GM12892 (cell line): Measurements from ENCODE around the gene HES5.

ENCODE experiments used
- POLR2A ChIP-seq: IDR thresholded peaks from 2 replicates; pipeline ENCODE4 v1.6.1; 2011; ENCODE audit warnings: low read depth, low read length, control low read depth
- POLR2AphosphoS5 ChIP-seq: IDR thresholded peaks from 2 replicates; pipeline ENCODE4 v1.6.1; 2011; ENCODE audit warnings: low read depth, low read length, control low read depth

DNA sequence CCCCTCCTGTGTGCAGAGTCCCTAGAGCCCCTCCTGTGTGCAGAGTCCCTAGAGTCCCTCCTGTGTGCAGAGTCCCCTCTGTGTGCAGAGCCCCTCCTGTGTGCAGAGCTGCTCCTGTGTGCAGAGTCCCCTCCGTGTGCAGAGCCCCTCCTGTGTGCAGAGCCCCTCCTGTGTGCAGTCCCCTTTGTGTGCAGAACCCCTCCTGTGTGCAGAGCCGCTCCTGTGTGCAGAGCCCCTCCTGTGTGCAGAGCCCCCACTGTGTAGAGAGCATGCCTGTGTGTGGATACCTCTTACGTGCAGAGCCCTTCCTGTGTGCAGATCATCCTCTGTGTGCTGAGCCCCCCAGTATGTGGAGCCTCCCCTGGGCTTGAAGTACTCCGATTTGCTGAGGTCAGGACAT lies 8.3 kb upstream of the HES5 start:
- TF ChIP-seq POLR2A, result no peak
- no peak for TF ChIP-seq POLR2AphosphoS5
